Endothelial cell of umbilical vein (primary cell): Measurements from ENCODE around the gene FAM3C. TPM values are rescaled to one million over a fixed set of nuclear protein-coding genes. Genes with fewer than 3 reads are reported as not detected.

Experiments
- BruUV-seq: library from RNA; stranded (reverse); fragments of 400-500 nt; replicated peaks from 2 replicates; lab custom pipeline; 2021; lab: Mats Ljungman, UMichigan
- CTCF ChIA-PET: fragments of 300-600, 350-600 bp; sonication (Branson Sonifier 250); formaldehyde crosslinking; loops from one replicate; lab custom pipeline; 2021; ENCODE audit warnings: antibody characterized with exemption, inconsistent platforms; lab: Charles Lee
- POLR2A ChIA-PET: fragments of 300-600, 350-600 bp; sonication (Branson Sonifier 250); formaldehyde crosslinking; loops from one replicate; lab custom pipeline; 2021; ENCODE audit warnings: antibody characterized with exemption, inconsistent platforms; lab: Charles Lee
- DNase-seq: peaks from one replicate; pipeline ENCODE4 v3.0.0-alpha.2; 2011; ENCODE audit warnings: low read depth, low spot score
- FAIRE-seq: peaks from 2 replicates; lab custom pipeline; 2011; peaks lifted over from hg19 to GRCh38; lab: Jason Lieb, UNC
- H2AFZ ChIP-seq: 2 replicates; pipeline ENCODE4 v1.6.0; 2012; ENCODE audit warnings: low read depth, low read length, control low read depth, inconsistent platforms
- H3K27ac ChIP-seq: 2 replicates; pipeline ENCODE4 v1.5.1; 2011; ENCODE audit warnings: low read depth, mild to moderate bottlenecking, control low read depth, low read length, moderate library complexity; ENCODE audit not compliant: insufficient read depth
- H3K27me3 ChIP-seq, 2 experiments: 2 replicates each; pipeline versions ENCODE4 v1.6.0 to v1.6.1; 2011; ENCODE audit warnings: low read length in 2 of 2, mixed read lengths in 1 of 2; ENCODE audit not compliant: control insufficient read depth in 2 of 2, insufficient read depth in 2 of 2
- H3K36me3 ChIP-seq, 2 experiments: 2 replicates in 1 of 2; 3 replicates in 1 of 2; pipeline ENCODE4 v1.5.1; 2011; ENCODE audit warnings: low read length in 2 of 2, mild to moderate bottlenecking in 1 of 2, moderate library complexity in 1 of 2; ENCODE audit not compliant: control insufficient read depth in 2 of 2, insufficient read depth in 2 of 2; ENCODE audit errors: extremely low read depth in 1 of 2
- H3K4me1 ChIP-seq: 3 replicates; pipeline ENCODE4 v1.5.1; 2011; ENCODE audit warnings: mild to moderate bottlenecking, low read length; ENCODE audit not compliant: control insufficient read depth, insufficient read depth; ENCODE audit errors: extremely low read depth
- H3K4me2 ChIP-seq: 2 replicates; pipeline ENCODE4 v1.6.1; 2011; ENCODE audit warnings: low read length, control low read depth, mixed read lengths; ENCODE audit not compliant: insufficient read depth
- H3K4me3 ChIP-seq, 3 experiments: fragments of 200-600 bp in 1 of 3; sonication (generic), shearing (Covaris generic) in 1 of 3; replicated peaks in 1 of 3; 2 replicates each; pipeline ENCODE4 v1.5.1; 2011 to 2016; ENCODE audit warnings: control low read depth in 3 of 3, low read length in 3 of 3, mild to moderate bottlenecking in 2 of 3, inconsistent platforms in 1 of 3, low read depth in 1 of 3, moderate library complexity in 1 of 3; ENCODE audit not compliant: insufficient read depth in 1 of 3
- H3K79me2 ChIP-seq: 2 replicates; pipeline ENCODE4 v1.6.0; 2012; ENCODE audit warnings: low read length, inconsistent platforms; ENCODE audit not compliant: control insufficient read depth, insufficient read depth
- H3K9ac ChIP-seq: replicated peaks from 2 replicates; pipeline ENCODE3; 2011; ENCODE audit warnings: low read length, control low read depth; ENCODE audit not compliant: insufficient read depth; ENCODE audit errors: extremely low read depth
- H3K9me1 ChIP-seq: replicated peaks from 3 replicates; pipeline ENCODE4 v1.6.0; 2011; ENCODE audit warnings: mild to moderate bottlenecking, low read length; ENCODE audit not compliant: control insufficient read depth, insufficient read depth; ENCODE audit errors: extremely low read depth
- H3K9me3 ChIP-seq: replicated peaks from 2 replicates; pipeline ENCODE4 v1.5.1; 2012; ENCODE audit warnings: low read length, inconsistent platforms; ENCODE audit not compliant: control insufficient read depth, insufficient read depth
- H4K20me1 ChIP-seq: replicated peaks from 2 replicates; pipeline ENCODE3; 2011; ENCODE audit warnings: mild to moderate bottlenecking, low read length; ENCODE audit not compliant: control insufficient read depth, insufficient read depth; ENCODE audit errors: extremely low read depth
- EZH2 ChIP-seq: IDR thresholded peaks from 2 replicates; pipeline ENCODE4 v1.6.1; 2012; ENCODE audit warnings: borderline replicate concordance, low read depth, mild to moderate bottlenecking, moderate library complexity, low read length, inconsistent platforms; ENCODE audit not compliant: severe bottlenecking
- FOS ChIP-seq: IDR thresholded peaks from 2 replicates; pipeline ENCODE4 v1.6.1; 2011; ENCODE audit warnings: mild to moderate bottlenecking, low read length, moderate library complexity, borderline replicate concordance; ENCODE audit not compliant: insufficient read depth
- GATA2 ChIP-seq: IDR thresholded peaks from 2 replicates; pipeline ENCODE4 v1.7.0; 2011; ENCODE audit warnings: low read depth, mild to moderate bottlenecking, moderate library complexity, mixed read lengths, low read length; ENCODE audit not compliant: insufficient read length, insufficient read depth
- JUN ChIP-seq: IDR thresholded peaks from 2 replicates; pipeline ENCODE4 v1.6.1; 2011; ENCODE audit warnings: borderline replicate concordance, low read depth; ENCODE audit not compliant: insufficient read length, insufficient read depth
- MAX ChIP-seq: IDR thresholded peaks from 2 replicates; pipeline ENCODE4 v1.6.1; 2011; ENCODE audit not compliant: insufficient read depth, insufficient read length
- MYC ChIP-seq: IDR thresholded peaks from one replicate; pipeline ENCODE4 v1.6.1; 2011; ENCODE audit warnings: mild to moderate bottlenecking, low read depth, low read length
- POLR2A ChIP-seq: IDR thresholded peaks from 2 replicates; pipeline ENCODE4 v1.6.1; 2012; ENCODE audit warnings: low read depth, mild to moderate bottlenecking, control low read depth, low read length
- POLR2AphosphoS5 ChIP-seq: IDR thresholded peaks from 2 replicates; pipeline ENCODE4 v1.6.1; 2012; ENCODE audit warnings: low read depth, mild to moderate bottlenecking, control low read depth, low read length, moderate library complexity; ENCODE audit not compliant: insufficient read depth
- dilution Hi-C: fragments of 300-500 bp; cut with MboI; formaldehyde crosslinking; loops from one replicate; pipeline ENCODE4 v1.15.0; 2019; ENCODE audit warnings: low sequenced_read_pairs; ENCODE audit not compliant: extremely low pct_ligation_motif_present
- intact Hi-C: fragments of 100-400 bp; cut with micrococcal nuclease; formaldehyde crosslinking; loops from one replicate; pipeline ENCODE4 v1.10.0; 2022
- polyA plus RNA-seq, 4 experiments: library from polyadenylated mRNA; depleted of rRNA in 3 of 4; stranded (reverse) in 3 of 4; unstranded in 1 of 4; fragments of >200 nt; gene quantifications; 2 replicates each; pipeline versions ENCODE4 v1.2.1 to v1.2.3, GENCODE V29; 2011 to 2012; ENCODE audit warnings: missing spikeins in 1 of 4
- total RNA-seq: library from RNA; stranded (reverse); gene quantifications from 2 replicates; pipeline ENCODE4 v1.2.3, GENCODE V29; 2021
- TF ChIP-seq, protein P1 (sequence below), 2 donors: IDR thresholded peaks; 1 replicate in 1 of 2; 2 replicates in 1 of 2; pipeline ENCODE4 v1.5.1; 2011; ENCODE audit warnings: low read length in 2 of 2, mild to moderate bottlenecking in 2 of 2, moderate library complexity in 2 of 2, control low read depth in 1 of 2, inconsistent platforms in 1 of 2, low read depth in 1 of 2; ENCODE audit not compliant: insufficient read depth in 1 of 2; ENCODE audit errors: extremely low read depth in 1 of 2

The FAM3C gene
- total and polyA plus RNA-seq, 2 donors (not counting 3 experiments of a cell fraction or from before 2014, with no cell fraction given): 20.2 to 50.0 TPM

- ChIA-PET CTCF (no interaction called here), POLR2A (interaction anchor here (1.0 kb wide), 1 partner anchor 18 kb away, joined by 3 read pairs; the partner anchor contains the start of gene FAM3C)
- no peak for FAIRE-seq
- no peaks in the 10 kb centered on the region for H4K20me1 ChIP-seq
- no peaks in the 10 kb centered on the region for H3K36me3 ChIP-seq
- DNase-seq: no peak
- no peaks in the 10 kb centered on the region for H3K79me2 ChIP-seq
- H2AFZ ChIP-seq: no peak overlapping the region
- intact Hi-C loops: no loop called here
- no peaks in the 10 kb centered on the region for H3K9me1 ChIP-seq
- H3K4me3 ChIP-seq: no peak overlapping the region
- no peak overlapping the region for H3K9ac ChIP-seq
- no peak overlapping the region for H3K4me2 ChIP-seq
- no peak overlapping the region for H3K27ac ChIP-seq
- BruUV-seq: no TSS peak
- TF ChIP-seq JUN: no peak
- TF ChIP-seq POLR2A: no peak
- no peak for TF ChIP-seq MYC
- no peak for TF ChIP-seq POLR2AphosphoS5
- TF ChIP-seq GATA2: no peak
- TF ChIP-seq, protein P1, sequence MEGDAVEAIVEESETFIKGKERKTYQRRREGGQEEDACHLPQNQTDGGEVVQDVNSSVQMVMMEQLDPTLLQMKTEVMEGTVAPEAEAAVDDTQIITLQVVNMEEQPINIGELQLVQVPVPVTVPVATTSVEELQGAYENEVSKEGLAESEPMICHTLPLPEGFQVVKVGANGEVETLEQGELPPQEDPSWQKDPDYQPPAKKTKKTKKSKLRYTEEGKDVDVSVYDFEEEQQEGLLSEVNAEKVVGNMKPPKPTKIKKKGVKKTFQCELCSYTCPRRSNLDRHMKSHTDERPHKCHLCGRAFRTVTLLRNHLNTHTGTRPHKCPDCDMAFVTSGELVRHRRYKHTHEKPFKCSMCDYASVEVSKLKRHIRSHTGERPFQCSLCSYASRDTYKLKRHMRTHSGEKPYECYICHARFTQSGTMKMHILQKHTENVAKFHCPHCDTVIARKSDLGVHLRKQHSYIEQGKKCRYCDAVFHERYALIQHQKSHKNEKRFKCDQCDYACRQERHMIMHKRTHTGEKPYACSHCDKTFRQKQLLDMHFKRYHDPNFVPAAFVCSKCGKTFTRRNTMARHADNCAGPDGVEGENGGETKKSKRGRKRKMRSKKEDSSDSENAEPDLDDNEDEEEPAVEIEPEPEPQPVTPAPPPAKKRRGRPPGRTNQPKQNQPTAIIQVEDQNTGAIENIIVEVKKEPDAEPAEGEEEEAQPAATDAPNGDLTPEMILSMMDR (IDR thresholded peaks at IDR 0.05; ENCODE audit: extremely low read depth in 1 of 2, insufficient read depth in 1 of 2, low read depth in 1 of 2, low read length in 2 of 2): no peak
- TF ChIP-seq MAX: no peak
- TF ChIP-seq FOS: no peak
- no peak for TF ChIP-seq EZH2
- no peaks in the 10 kb centered on the region for H3K9me3 ChIP-seq
- dilution Hi-C loops: no loop called here
- peaks cover 2 to 6% of the 10 kb centered on the region in 2 experiments for H3K27me3 ChIP-seq
- no peaks in the 10 kb centered on the region for H3K4me1 ChIP-seq
These were observed 18.3 kb upstream of the FAM3C start for GRCh38 chr7:121414436-121414835.
